Neuronal stem cell (in vitro differentiated cells): ENCODE results near the gene CLDN6.

Experiments used
- DNase-seq: peaks from one replicate; pipeline ENCODE4 v3.0.0-alpha.2; 2013; ENCODE audit warnings: low spot score
- H2AFZ ChIP-seq: one replicate; pipeline ENCODE4 v1.6.1; 2013; ENCODE audit warnings: mild to moderate bottlenecking, low read length, inconsistent platforms
- H2AK5ac ChIP-seq: 2 replicates; pipeline ENCODE4 v1.6.1; 2013; ENCODE audit warnings: low read depth, mild to moderate bottlenecking, inconsistent platforms, low read length, moderate library complexity, mixed read lengths
- H2BK120ac ChIP-seq: 2 replicates; pipeline ENCODE4 v1.6.1; 2013; ENCODE audit warnings: low read depth, mild to moderate bottlenecking, inconsistent platforms, low read length, moderate library complexity, mixed read lengths
- H2BK12ac ChIP-seq: one replicate; pipeline ENCODE4 v1.6.1; 2013; ENCODE audit warnings: low read length, inconsistent platforms
- H2BK15ac ChIP-seq: 2 replicates; pipeline ENCODE4 v1.6.1; 2013; ENCODE audit warnings: mild to moderate bottlenecking, low read length, inconsistent platforms, mixed read lengths
- H2BK5ac ChIP-seq: one replicate; pipeline ENCODE4 v1.6.1; 2013; ENCODE audit warnings: inconsistent platforms, mild to moderate bottlenecking, low read length, moderate library complexity
- H3K14ac ChIP-seq: one replicate; pipeline ENCODE4 v1.6.1; 2013; ENCODE audit warnings: low read length, inconsistent platforms
- H3K18ac ChIP-seq: 2 replicates; pipeline ENCODE4 v1.6.1; 2013; ENCODE audit warnings: low read length, inconsistent platforms
- H3K23ac ChIP-seq: 2 replicates; pipeline ENCODE4 v1.6.1; 2013; ENCODE audit warnings: low read depth, mild to moderate bottlenecking, mixed read lengths, low read length, inconsistent platforms; ENCODE audit not compliant: poor library complexity
- H3K27ac ChIP-seq: replicated peaks from 3 replicates; pipeline ENCODE4 v1.5.1; 2013; ENCODE audit warnings: low read length, inconsistent platforms
- H3K27me3 ChIP-seq, 3 experiments: 2 replicates each; pipeline ENCODE4 v1.6.1; 2013; ENCODE audit warnings: low read length in 3 of 3, mild to moderate bottlenecking in 2 of 3, inconsistent platforms in 1 of 3, low read depth in 1 of 3, mixed read lengths in 1 of 3, moderate library complexity in 1 of 3; ENCODE audit not compliant: control insufficient read depth in 3 of 3, insufficient read depth in 3 of 3
- H3K36me3 ChIP-seq, 2 donors: replicated peaks in 1 of 2; 2 replicates each; pipeline ENCODE4 v1.6.1; 2013; ENCODE audit warnings: low read length in 2 of 2; ENCODE audit not compliant: control insufficient read depth in 2 of 2, insufficient read depth in 2 of 2
- H3K4ac ChIP-seq: 2 replicates; pipeline ENCODE4 v1.6.1; 2013; ENCODE audit warnings: inconsistent platforms, mild to moderate bottlenecking, low read length, moderate library complexity
- H3K4me1 ChIP-seq, 2 donors: 1 replicate in 1 of 2; 2 replicates in 1 of 2; pipeline ENCODE4 v1.6.1; 2013; ENCODE audit warnings: low read length in 2 of 2, low read depth in 1 of 2; ENCODE audit not compliant: control insufficient read depth in 2 of 2, insufficient read depth in 1 of 2
- H3K4me2 ChIP-seq: one replicate; pipeline ENCODE4 v1.6.1; 2013; ENCODE audit warnings: mild to moderate bottlenecking, low read length, inconsistent platforms; ENCODE audit not compliant: insufficient read depth, poor library complexity, severe bottlenecking
- H3K4me3 ChIP-seq, 2 donors: 2 replicates each; pipeline ENCODE4 v1.5.1; 2013; ENCODE audit warnings: low read length in 2 of 2, mild to moderate bottlenecking in 2 of 2, inconsistent platforms in 1 of 2, moderate library complexity in 1 of 2
- H3K79me1 ChIP-seq: one replicate; pipeline ENCODE4 v1.6.1; 2013; ENCODE audit warnings: low read depth, mild to moderate bottlenecking, inconsistent platforms, low read length, moderate library complexity
- H3K9ac ChIP-seq: one replicate; pipeline ENCODE4 v1.6.1; 2013; ENCODE audit warnings: mild to moderate bottlenecking, low read depth, low read length, inconsistent platforms; ENCODE audit not compliant: poor library complexity
- H3K9me3 ChIP-seq, 2 donors: replicated peaks in 1 of 2; 2 replicates each; pipeline versions ENCODE3 to v1.6.1; 2013; ENCODE audit warnings: low read length in 2 of 2, mild to moderate bottlenecking in 2 of 2, inconsistent platforms in 1 of 2, low read depth in 1 of 2, mixed read lengths in 1 of 2, moderate library complexity in 1 of 2; ENCODE audit not compliant: control insufficient read depth in 2 of 2, insufficient read depth in 1 of 2
- H4K8ac ChIP-seq: one replicate; pipeline ENCODE4 v1.6.1; 2013; ENCODE audit warnings: low read depth, mild to moderate bottlenecking, inconsistent platforms, low read length, moderate library complexity
- H4K91ac ChIP-seq: one replicate; pipeline ENCODE4 v1.6.1; 2013; ENCODE audit warnings: low read length, low read depth, mild to moderate bottlenecking, inconsistent platforms; ENCODE audit not compliant: poor library complexity
- WGBS, 2 donors: extraction: QIAGEN DNeasy Blood & Tissue Kit; methylation state at CpG; one replicate each; pipeline ENCODE4 v1.1.7; 2013; ENCODE audit warnings: missing lambda C conversion rate in 2 of 2, mixed read lengths in 1 of 2; ENCODE audit not compliant: insufficient read length in 2 of 2, insufficient replicate concordance in 1 of 2; ENCODE audit errors: extremely low coverage in 2 of 2; 5-methylcytosine and 5-hydroxymethylcytosine counted together

The CLDN6 gene

DNA sequence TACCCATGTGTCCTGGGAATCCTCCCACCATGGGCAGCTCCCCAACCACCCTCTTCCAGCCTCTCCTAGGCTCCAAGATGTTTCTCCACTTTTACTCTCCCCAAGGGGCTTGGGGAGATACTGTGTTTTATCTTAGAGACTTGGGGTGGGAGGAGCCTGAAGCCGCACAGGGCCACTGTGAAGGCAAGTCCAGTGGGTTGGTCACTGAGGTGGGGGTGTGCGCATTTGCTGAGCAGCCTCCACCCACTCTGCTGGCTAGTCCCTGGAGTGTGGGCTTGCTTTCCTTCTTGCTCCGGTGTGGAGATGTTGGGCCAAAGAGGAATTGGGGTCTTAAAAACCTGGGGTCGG is 9.3 kb downstream of the CLDN6 start:
- Histone ChIP-seq H3K4me3 (no peak overlapping the region), H3K4me1 (peaks cover 19 to 25% of the 10 kb centered on the region in 2 donors), H2BK5ac (no peak overlapping the region), H4K8ac (no peak overlapping the region), H3K14ac (peak overlapping the region; percentile 47), H2BK12ac (no peak overlapping the region), H3K9me3 (no peaks in the 10 kb centered on the region), H3K79me1 (no peaks in the 10 kb centered on the region), H3K23ac (peak overlapping the region; percentile 25), H3K9ac (no peak overlapping the region), H2BK120ac (no peak overlapping the region), H2AFZ (no peak overlapping the region), H3K4ac (no peak overlapping the region), H4K91ac (no peak overlapping the region), H2AK5ac (peak overlapping the region; percentile 40), H2BK15ac (no peak overlapping the region), H3K27ac (no peak overlapping the region), H3K4me2 (no peak overlapping the region), H3K36me3 (no peaks in the 10 kb centered on the region), H3K27me3 (peaks cover 31 to 82% (median 73%) of the 10 kb centered on the region in 3 experiments), H3K18ac (peak overlapping the region; percentile 52)
- WGBS, 2 donors = no CpG with 5 or more reads among the region's 4 CpGs
- DNase-seq = no peak

DNA sequence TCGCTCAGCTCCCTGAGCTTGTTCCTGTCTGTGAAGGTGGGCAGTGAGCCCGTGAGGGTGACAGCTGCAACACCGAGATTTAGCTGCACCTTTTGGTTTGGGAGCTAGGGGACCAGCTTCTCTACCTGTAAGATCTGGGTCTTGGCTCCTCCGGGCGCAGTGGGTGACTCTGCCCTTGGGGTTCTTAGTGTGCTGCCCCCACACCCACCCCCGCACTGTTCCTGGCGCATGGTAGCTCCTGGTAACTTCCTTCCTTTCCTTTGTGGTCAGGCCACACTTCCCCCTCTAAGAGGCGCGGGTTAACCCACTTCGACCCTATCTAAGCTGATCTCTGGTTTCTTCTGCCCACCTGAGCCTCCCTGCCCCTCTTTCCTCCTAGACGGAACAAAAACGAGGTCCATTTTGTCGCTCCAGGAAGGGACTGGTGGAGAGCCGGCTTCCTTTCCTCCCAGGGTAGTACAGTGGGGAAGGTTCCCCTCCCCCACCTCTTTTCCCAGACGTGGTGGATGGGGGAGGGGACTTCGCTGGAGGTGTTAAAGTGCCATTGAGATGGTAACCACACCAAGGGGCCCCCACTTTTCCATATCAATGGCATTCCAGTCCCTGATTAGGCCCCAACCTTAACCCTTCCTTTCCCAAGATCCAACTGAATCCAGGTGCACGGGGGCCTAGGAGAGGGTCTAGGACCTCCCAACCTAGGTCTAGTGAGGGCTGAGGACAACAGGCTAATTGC is 9.9 kb downstream of the CLDN6 start:
- H3K36me3 ChIP-seq = no peaks in the 10 kb centered on the region

DNA sequence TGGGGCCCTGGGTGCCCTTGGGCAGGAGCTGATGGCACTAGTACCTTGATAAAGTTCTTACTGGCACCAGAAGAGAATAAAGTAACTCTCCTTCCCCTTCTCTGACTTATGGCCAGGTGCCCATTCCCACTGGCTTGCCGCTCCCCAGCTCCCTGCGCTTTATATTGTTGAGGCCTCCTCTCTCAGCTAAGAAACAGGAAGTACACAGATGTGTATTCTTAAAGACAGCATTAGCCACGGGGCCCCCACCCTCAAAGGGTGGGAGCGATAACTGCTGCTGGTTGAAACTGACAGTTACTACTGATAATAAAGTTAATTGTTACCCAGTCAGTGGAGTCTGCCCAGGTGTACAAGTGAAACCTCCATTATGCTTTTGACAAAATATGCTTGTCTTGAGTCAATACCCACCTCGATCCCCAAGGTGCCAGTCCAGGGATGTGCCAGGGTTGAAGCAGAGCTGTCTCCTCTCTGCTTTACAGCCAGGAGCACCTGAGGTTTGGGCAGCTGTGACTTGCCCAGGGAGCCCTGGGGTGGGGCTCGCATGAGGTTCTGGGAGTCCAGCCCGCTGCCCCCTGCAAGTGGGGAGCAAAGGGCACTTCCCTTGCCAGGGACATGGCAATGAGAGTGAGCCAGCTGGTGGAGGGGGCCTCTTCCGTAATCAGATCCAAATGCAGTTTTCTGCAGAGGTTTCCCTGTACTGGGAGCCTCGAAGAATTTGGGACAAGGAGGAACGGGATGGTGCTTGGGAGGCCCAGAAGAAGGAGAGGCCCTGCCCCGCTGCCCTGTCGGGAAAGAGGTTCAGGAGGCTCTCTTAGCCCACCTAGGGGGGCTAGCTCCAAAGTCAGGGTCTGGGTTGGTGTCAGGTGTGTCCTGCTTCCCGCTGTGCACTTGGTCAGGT is 10.7 kb downstream of the CLDN6 start:
- Histone ChIP-seq H2BK120ac (no peak overlapping the region), H3K27me3 (peaks cover 24 to 68% (median 60%) of the 10 kb centered on the region in 3 experiments), H3K4me2 (no peak overlapping the region), H4K8ac (no peak overlapping the region), H3K4me3 (no peak overlapping the region), H2AFZ (peak overlapping the region; percentile 58), H3K79me1 (no peaks in the 10 kb centered on the region), H3K14ac (peak overlapping the region; percentile 26), H3K9me3 (no peaks in the 10 kb centered on the region), H3K4ac (no peak overlapping the region), H4K91ac (no peak overlapping the region), H3K27ac (no peak overlapping the region), H3K4me1 (peaks cover 17 to 25% of the 10 kb centered on the region in 2 donors), H3K9ac (peak overlapping the region; percentile 36), H3K36me3 (no peaks in the 10 kb centered on the region), H3K18ac (peak overlapping the region; percentile 30), H2AK5ac (no peak overlapping the region), H2BK15ac (no peak overlapping the region), H2BK5ac (no peak overlapping the region), H2BK12ac (peak overlapping the region; percentile 59), H3K23ac (peak overlapping the region; percentile 85)
- DNase-seq = no peak
- WGBS, 2 donors = no CpG with 5 or more reads among the region's 13 CpGs

More for the DNA sequence above, 9.9 kb downstream of the CLDN6 start:
- Histone ChIP-seq H2AK5ac (no peak overlapping the region), H4K8ac (no peak overlapping the region), H3K27me3 (peaks cover 26 to 76% (median 68%) of the 10 kb centered on the region in 3 experiments), H2BK15ac (no peak overlapping the region), H3K4me3 (no peak overlapping the region), H3K14ac (peak overlapping the region; percentile 26), H3K9me3 (no peaks in the 10 kb centered on the region), H2AFZ (peak overlapping the region; percentile 58), H3K4ac (no peak overlapping the region), H3K18ac (peak overlapping the region; percentile 30), H3K4me1 (peaks cover 19 to 25% of the 10 kb centered on the region in 2 donors), H2BK5ac (no peak overlapping the region), H3K9ac (peak overlapping the region; percentile 36), H4K91ac (no peak overlapping the region), H3K27ac (no peak overlapping the region), H3K23ac (no peak overlapping the region), H3K4me2 (no peak overlapping the region), H3K79me1 (no peaks in the 10 kb centered on the region), H2BK12ac (peak overlapping the region; percentile 59), H2BK120ac (no peak overlapping the region)
- no CpG with 5 or more reads among the region's 17 CpGs for WGBS, 2 donors
- DNase-seq = no peak

DNA sequence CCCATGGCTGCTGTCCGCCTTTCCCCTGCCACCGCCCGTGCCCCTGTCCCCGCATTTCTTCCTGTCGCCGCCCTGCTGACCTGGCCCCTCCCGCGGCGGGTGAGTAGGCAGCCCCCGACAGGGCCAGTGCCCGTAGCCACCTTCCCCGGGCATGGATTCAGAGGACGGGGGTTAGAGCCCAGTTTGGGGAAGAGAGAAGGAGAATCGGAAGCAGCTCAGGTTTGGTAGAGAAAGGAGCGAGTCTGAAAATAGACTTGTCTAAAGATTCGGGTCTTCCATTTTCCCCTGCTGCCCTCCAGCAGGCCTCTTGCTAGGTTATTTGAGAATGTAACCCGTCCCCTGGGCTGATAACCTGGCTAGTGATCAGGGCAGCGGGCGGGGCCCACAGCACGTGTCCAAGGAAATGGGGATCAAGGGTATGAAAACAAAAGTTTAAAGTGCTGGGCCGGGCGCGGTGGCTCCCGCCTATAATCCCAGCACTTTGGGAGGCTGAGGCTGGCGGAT is 13.2 kb downstream of the CLDN6 start:
- Histone ChIP-seq H3K27ac (no peak overlapping the region), H3K27me3 (peaks cover 22 to 58% (median 54%) of the 10 kb centered on the region in 3 experiments)

More for the DNA sequence above, 13.2 kb downstream of the CLDN6 start:
- no peak overlapping the region for H3K23ac ChIP-seq
- H3K4me2 ChIP-seq = no peak overlapping the region
- H3K14ac ChIP-seq = no peak overlapping the region
- H2AK5ac ChIP-seq = no peak overlapping the region
- no peaks in the 10 kb centered on the region for H3K79me1 ChIP-seq
- H3K18ac ChIP-seq = no peak overlapping the region
- H3K4ac ChIP-seq = no peak overlapping the region
- peaks cover 15 to 20% of the 10 kb centered on the region in 2 donors for H3K4me1 ChIP-seq
- DNase-seq = no peak
- peak overlapping the region in 1 of 2 donors; percentile 31 for H3K4me3 ChIP-seq
- no peak overlapping the region for H2BK15ac ChIP-seq
- no peak overlapping the region for H2BK12ac ChIP-seq
- no peaks in the 10 kb centered on the region for H3K36me3 ChIP-seq
- H3K9me3 ChIP-seq = no peaks in the 10 kb centered on the region
- H3K9ac ChIP-seq = no peak overlapping the region
- no peak overlapping the region for H4K8ac ChIP-seq
- H4K91ac ChIP-seq = no peak overlapping the region
- peak overlapping the region; percentile 56 for H2AFZ ChIP-seq
- WGBS, 2 donors = no CpG with 5 or more reads among the region's 25 CpGs
- H2BK120ac ChIP-seq = no peak overlapping the region
- H2BK5ac ChIP-seq = no peak overlapping the region
